COLO668 (cell line): ENCODE measurements around the gene ITGA2B.
"Not testable (repeated sequence)": the region's sequence is repeated elsewhere in the genome, so short reads cannot be mapped to it uniquely, and the experiment has no call there.

Source experiments
- DNase-seq: peaks from one replicate; lab custom pipeline; 2025; ENCODE audit not compliant: unreplicated experiment; lab: John Stamatoyannopoulos, UW

Gene ITGA2B

DNA sequence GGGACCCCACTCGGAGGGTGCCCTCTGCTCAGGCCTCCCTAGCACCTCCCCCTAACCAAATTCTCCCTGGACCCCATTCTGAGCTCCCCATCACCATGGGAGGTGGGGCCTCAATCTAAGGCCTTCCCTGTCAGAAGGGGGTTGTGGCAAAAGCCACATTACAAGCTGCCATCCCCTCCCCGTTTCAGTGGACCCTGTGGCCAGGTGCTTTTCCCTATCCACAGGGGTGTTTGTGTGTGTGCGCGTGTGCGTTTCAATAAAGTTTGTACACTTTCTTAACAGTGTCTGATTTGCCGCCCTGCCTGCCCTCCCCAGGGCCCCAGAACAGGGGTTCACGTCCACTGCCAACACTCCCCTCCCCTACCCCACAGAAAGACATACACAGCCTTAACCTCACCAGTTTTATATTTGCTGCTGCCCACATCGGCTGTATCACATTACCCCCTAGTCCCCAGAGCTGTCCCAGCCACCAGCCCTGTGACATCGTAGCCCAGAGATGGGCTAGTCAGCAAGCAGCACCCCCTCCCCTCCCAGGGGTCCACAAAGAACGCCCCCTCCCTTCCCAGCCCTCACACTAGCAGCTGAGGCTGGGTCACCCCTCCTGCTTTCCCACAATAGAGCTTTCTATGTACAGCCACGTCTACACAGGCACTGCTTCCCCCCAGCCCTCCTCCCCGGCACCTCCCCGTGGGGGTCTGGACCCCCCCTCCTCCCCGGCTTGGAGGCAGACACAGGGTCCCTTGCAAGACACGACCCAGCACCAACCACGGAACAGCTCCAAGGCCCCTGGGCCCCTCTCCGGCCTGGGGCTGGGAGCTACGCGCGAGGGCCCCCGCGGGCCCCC is 36.4 kb downstream of the ITGA2B start:
- DNase-seq: no peak

DNA sequence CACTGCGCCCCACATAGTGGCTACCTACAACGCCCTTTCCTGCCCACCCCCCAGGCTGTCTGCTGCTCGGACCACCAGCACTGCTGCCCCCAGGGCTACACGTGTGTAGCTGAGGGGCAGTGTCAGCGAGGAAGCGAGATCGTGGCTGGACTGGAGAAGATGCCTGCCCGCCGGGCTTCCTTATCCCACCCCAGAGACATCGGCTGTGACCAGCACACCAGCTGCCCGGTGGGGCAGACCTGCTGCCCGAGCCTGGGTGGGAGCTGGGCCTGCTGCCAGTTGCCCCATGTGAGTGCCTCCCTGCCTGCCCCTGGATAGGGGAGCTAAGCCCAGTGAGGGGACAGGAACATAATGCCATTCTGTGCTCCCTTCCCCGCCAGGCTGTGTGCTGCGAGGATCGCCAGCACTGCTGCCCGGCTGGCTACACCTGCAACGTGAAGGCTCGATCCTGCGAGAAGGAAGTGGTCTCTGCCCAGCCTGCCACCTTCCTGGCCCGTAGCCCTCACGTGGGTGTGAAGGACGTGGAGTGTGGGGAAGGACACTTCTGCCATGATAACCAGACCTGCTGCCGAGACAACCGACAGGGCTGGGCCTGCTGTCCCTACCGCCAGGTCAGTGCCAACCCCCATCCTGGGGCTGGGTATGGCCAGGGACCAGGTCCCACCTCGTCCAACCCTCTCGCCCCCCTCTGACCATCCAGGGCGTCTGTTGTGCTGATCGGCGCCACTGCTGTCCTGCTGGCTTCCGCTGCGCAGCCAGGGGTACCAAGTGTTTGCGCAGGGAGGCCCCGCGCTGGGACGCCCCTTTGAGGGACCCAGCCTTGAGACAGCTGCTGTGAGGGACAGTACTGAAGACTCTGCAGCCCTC is 37.3 kb downstream of the ITGA2B start:
- no peak for DNase-seq

GRCh38 chr17:44351464-44351863 is 38.0 kb downstream of the ITGA2B start:
- DNase-seq: no peak

- DNase-seq: peak; percentile 47
Measured at GRCh38 chr17:44350733-44351226, 38.7 kb downstream of the ITGA2B start.

DNA sequence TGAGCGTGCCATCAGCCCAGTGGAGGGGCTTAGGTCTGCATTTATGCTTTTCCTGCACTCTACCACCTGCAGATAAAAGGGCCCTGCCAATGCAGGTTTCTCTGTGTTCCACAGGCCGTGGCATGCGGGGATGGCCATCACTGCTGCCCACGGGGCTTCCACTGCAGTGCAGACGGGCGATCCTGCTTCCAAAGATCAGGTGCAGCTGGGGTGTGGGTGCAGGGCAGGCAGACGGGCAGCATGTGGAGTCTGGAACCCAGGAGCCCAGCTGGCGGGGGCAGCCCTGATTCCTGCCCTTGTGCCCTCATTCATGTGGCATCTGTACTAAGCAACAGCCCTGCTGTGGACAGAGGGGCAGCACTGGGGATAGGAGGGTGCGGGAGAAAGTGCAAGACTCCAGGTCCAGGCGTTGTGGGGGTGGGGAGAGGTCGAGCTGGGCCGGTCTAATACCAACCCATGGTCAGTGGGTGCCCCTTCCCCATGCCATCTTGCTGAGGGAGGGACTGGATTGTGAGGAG is 39.8 kb downstream of the ITGA2B start:
- DNase-seq: no peak

DNA sequence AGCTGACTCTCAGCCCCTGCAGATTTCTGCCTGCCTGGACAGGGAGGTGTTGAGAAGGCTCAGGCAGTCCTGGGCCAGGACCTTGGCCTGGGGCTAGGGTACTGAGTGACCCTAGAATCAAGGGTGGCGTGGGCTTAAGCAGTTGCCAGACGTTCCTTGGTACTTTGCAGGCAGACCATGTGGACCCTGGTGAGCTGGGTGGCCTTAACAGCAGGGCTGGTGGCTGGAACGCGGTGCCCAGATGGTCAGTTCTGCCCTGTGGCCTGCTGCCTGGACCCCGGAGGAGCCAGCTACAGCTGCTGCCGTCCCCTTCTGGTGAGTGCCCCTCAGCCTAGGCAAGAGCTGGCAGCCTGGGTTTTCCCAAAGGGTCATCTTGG is 40.5 kb downstream of the ITGA2B start:
- no peak for DNase-seq

DNA sequence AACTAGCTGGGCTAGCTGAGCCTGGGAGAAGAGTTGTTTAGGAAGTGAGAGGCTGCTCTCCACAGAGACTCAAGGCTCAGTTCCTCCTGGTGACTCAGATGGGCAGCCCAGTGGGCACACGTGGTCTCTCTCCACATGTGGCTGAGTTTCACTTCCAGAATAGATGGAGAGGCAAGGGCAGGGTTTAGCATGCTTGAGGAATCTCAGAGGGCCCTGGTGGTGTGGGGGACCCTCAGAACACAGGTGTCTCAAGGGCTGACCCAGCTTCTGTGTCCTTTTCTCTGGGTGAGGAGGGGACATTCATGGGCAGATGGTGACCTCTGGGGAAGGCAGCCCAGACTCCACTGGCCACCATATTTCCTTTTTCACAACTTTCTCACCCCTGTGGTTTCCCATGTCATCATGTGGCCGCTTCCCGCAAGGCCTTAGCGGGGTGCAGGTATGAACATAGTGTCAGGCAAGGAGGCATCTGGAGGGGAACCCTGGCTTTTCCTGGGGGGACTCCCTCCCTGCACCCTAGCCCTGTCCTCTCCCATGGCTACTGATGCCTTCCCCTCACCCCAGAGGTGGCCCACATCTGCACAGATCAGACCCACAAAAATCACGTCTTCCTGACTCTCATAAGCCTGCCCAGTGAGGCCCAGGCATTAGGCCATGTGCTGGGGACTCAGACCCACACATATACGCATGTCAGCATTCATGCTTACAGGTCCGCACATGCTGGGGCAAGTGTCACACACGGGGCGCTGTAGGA is 41.0 kb downstream of the ITGA2B start:
- DNase-seq: no peak

DNA sequence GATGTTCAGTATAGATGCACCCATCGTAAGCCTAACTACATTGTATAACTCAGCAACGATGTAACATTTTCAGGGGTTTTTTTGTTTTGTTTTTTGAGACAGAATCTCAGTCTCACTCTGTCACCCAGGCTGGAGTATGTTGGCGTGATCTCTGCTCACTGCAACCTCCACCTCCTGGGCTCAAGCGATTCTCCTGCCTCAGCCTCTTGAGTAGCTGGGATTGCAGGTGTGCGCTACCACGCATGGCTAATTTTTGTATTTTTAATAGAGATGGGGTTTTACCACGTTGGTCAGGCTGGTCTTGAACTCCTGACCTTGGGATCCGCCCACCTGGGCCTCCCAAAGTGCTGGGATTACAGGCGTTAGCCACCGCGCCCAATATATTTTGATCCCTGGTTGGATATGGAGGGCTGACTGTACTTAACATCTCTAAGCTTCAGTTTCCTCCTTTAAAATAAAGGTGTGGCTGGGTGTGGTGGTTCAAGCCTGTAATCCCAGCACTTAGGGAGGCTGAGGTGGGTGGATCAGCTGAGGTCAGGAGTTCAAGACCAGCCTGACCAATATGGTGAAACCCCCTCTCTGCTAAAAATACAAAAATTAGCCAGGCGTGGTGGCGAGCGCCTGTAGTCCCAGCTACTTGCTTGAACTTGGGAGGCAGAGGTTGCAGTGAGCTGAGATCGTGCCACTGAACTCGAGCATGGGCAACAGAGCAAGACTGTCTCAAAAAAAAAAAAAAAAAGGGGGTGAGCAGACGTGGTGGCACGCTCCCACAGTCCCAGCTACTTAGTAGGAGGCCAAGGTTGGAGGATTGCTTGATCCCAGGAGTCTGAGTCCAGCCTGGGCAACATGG is 42.0 kb downstream of the ITGA2B start:
- DNase-seq: not testable (repeated sequence)

DNA sequence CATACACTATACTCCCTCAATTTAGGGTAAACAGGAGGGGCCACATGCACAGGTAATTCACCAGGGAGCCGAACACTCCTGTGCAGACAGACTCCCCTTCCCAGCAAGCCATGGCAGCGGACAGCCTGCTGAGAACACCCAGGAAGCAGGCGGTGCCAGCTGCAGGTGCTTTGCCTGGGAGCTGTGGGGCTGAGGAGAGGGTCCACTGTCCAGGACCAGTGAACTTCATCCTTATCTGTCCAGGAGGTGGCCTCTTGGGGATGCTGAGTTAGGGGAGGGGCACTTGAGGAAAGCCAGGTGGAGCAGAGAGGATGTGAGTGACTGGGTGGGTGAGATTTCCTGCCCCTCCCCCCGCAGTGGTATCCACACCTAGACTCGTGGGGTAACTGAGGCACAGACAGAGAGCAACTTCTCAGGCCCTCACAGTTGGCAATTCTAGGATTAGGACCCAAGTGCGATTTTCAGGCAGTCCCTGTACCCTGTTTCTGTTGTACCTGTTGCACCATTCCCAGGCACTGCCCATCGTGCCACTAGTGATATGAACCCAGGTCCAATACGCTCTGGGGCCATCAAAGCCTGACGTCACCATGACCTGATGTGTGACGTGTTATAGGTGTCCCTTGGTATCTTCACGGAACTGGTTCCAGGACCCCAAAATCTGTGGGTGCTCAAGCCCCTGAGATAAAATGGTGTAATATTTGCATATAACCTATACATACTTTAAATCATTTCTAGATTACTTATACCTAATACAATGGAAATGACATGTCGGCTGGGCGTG is 43.2 kb downstream of the ITGA2B start:
- DNase-seq: peak; percentile 17

GRCh38 chr17:44345454-44346026 is 43.9 kb downstream of the ITGA2B start:
- peak; percentile 39 for DNase-seq

GRCh38 chr17:44344939-44345453 is 44.5 kb downstream of the ITGA2B start, which contains the start of gene GRN:
Gene GRN, plus strand, starts transcription at chr17:44345302. Its CDS starts 3,863 bp downstream, at chr17:44349165.
- peak; percentile 84 for DNase-seq

DNA sequence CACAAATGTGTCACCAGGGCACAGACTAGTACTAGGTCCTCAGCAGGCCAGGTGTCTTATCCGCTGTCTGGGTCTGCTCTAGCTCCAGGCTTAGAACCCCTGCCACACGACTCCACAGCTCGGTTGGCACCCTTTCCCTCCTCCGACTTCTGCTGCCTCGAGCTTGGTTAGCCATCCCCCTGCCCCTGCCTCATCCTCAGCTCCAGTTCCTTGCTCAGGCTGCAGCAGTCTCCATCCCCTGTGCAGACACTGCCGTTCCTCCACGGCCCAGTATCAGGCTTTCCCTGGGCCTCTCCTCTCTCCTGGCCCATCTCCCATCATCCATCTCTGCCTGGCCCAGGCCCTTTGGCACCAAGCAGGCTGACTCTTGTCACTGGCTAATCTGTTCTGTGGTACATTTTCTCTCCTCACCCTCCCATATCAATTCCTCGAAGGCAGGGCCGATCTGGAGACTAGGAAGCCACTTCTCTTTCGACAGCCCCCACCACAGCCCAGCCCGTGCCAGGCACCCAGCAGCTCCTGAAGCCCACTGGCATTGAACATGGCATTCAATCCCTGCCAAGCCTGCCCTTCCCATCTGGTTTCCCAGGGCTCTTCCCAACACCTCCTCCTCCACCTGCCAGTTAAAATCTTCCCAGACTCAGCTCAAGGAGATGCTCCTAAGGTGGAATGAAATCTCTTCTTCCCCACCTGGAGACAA is 45.8 kb downstream of the ITGA2B start:
- DNase-seq: no peak

DNA sequence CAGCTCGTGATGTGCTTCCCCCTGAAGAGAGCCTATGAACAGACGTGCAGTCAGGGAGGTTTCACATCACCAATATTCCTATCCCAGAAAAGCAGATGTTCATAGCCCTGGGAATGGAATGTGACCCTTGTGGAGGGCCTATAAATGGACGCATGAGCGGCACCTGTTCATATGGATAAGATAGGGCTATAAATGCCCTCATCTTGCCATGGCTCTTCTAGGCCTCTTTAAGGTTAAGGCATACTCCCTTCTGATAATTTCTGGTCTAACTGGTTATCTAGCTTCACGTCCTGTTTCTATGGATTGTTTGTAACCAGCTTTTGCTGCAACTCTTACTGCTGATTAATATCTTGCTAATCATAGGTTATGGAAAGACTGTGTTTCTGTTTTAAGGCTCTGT is 48.9 kb downstream of the ITGA2B start:
- DNase-seq: not testable (repeated sequence)

- DNase-seq: peak; percentile 1
Measured at GRCh38 chr17:44338702-44339101, 50.7 kb downstream of the ITGA2B start.

DNA sequence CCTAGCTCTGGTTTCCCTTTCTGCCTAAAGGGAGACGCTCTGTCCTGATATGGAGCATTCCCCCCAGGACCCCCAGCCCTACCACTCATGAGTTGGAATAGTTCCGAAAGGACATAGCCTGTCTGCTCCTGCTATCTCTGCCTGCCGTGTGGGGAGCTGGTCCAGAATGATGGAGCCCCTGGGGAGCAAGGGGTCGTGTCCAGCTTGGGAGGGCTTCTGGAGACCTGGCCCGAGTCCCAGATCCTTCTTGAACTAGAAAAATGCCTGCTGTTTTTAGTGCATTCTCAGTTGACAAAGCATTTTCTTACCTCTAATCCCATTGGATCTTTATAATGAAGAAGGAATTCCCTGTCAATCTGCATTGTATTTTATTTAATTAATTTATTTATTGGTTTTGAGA is 53.5 kb downstream of the ITGA2B start:
- no peak for DNase-seq

DNA sequence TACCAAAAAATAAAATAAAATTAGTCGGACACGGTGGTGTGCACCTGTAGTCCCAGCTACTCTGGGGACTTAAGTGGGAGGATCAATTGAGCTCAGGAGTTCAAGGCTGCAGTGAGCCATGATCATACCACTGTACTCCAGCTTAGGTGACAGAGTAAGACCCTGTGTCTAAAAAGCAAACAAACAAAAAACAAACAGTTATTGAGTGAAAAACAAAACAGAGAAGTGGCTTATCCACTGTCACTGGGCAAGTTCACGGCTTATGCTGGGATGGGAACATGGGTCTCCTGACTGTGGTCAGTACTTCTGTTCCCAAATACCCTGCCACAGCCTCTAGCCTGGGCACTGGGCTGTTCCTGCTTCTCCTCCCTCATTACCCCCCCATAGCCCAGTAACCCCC is 53.9 kb downstream of the ITGA2B start:
- no peak for DNase-seq

- DNase-seq: no peak
Measured at GRCh38 chr17:44334727-44335126, 54.7 kb downstream of the ITGA2B start.

GRCh38 chr17:44334315-44334714 is 55.1 kb downstream of the ITGA2B start:
- no peak for DNase-seq
